ENCODE data around the gene TTF2. TPM values are rescaled to one million over a fixed set of nuclear protein-coding genes. Genes with fewer than 3 reads are reported as not detected.

TTF2 gene
- total RNA-seq, 2 experiments from 2014 or later = 123 to 133 TPM

DNA sequence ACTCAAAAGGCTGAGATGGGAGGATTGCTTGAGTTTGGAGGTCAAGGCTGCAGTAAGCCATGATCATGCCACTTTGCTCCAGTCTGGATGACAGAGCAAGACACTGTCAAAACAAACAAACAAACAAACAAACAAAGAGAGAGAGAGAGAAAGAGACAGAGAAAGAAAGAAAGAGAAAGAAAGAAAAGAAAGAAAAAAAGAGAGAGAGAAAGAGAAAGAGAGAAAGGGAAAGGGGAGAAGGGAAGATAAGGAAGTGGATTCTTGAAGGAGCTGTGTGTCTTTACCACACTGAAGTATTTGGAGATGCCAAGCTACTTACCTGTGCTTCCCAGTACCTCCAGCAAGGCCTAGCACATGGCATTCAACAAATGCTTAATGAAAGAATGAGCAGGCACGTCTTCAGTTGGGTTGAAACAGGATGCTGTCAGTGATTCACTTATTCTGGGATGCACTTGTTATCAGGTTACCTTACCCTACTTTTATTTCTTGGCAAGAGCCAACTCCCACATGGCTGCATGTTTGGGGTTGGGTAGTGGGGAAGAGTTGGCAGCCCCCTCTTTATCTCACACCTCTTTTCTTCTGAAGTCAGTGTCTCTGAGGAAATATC is 29.8 kb upstream of the TTF2 start:
- ChIA-PET POLR2A (no interaction called here), CTCF (interaction anchor here (1.3 kb wide), 1 partner anchor 8 kb away, joined by 5 read pairs; no protein-coding TSS in a partner anchor)
- Mint-ChIP-seq H3K9me3 (no peaks in the 10 kb centered on the region), H3K4me3 (no peak overlapping the region), H3K36me3 (ENCODE audit: low read depth) (peaks cover 5% of the 10 kb centered on the region), H3K27me3 (no peaks in the 10 kb centered on the region), H3K4me1 (peaks cover 2% of the 10 kb centered on the region), H3K27ac (no peak overlapping the region)
- no peak for DNase-seq

DNA sequence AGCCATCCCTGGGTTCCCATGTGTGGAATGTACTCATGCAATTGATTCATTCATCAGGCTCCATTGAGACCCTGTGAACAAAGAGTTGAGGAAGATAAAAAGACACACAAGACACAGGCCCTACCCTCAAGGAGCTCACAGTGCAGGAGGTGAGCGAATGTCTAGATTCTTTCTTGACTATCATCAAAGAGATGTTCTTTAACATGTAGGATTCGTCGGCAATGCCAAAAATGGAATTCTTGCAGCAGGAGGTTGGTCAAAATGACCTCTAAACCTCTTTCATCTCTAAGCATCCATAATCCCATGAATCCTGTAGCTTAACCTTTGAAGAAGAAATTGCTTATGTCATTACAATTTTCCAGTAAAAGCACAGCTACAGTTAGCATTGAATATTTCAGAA is 27.9 kb upstream of the TTF2 start:
- ChIA-PET CTCF (no interaction called here), POLR2A (no interaction called here)
- Mint-ChIP-seq H3K27ac (no peak overlapping the region), H3K9me3 (no peaks in the 10 kb centered on the region), H3K4me3 (no peak overlapping the region), H3K27me3 (no peaks in the 10 kb centered on the region), H3K4me1 (peaks cover 2% of the 10 kb centered on the region), H3K36me3 (ENCODE audit: low read depth) (peaks cover 5% of the 10 kb centered on the region)
- DNase-seq = no peak

DNA sequence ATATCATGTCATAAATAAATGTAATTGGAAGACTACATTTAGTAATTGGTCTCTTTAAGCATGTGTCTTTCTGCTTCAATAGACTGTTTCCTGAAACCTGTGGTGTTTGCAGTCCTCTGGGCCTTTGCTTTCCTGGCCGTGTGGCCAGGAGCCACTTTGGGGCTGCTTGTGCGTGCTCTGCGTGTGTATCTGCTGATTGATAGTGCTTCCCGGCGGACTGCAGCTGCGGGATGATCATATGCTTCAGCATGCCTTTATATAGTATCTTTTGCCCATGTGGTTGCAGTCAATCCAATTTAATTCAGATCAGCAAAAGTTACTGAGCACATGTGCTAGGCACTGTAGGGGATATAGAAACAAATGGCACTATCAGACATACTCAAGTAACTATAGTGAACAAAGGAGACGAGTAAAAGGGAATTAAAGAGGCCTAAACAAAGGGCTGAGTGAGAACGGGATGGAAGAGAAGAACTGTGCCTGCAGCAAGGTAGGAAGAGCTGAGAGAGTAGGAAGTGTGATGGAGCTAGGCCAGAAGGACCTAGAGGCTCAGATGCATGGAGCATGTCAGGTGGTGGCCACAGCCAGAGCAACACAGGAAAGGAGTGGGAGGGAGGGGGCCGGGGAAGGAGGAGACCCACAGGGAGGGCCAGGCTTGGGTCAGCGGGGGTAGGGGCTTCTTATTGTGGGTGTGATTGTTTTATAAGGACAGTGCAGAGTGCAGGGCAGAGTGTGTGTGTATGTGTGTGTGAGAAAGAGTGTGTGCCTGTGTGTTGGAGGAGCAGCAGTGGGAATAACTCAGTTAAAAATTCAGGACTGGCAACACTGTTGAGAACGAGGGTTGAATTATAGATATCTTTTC is 27.2 kb upstream of the TTF2 start:
- POLR2A ChIA-PET = no interaction called here
- CTCF ChIA-PET = no interaction called here

DNA sequence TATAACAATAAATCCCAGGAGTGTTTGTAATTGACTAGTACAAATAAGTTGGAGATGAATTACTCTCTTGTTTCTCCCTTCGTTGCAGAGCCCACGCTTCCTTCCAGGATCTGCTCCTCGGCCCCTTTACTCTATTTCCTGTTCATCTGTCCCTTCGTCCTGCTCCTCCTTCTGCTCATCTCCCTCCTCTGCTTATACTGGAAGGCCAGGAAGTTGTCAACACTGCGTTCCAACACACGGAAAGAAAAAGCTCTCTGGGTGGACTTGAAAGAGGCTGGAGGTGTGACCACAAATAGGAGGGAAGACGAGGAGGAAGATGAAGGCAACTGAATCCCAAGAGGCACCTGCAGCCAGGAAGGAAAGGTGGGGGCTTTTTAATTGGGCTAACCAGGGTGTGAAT is 26.4 kb upstream of the TTF2 start:
- Mint-ChIP-seq H3K36me3 (ENCODE audit: low read depth) (peaks cover 7% of the 10 kb centered on the region), H3K4me3 (no peak overlapping the region), H3K27ac (no peak overlapping the region), H3K9me3 (no peaks in the 10 kb centered on the region), H3K27me3 (no peaks in the 10 kb centered on the region), H3K4me1 (peaks cover 2% of the 10 kb centered on the region)
- no peak for DNase-seq
- ChIA-PET CTCF (no interaction called here), POLR2A (no interaction called here)

More for the DNA sequence above, 27.2 kb upstream of the TTF2 start:
- no peaks in the 10 kb centered on the region for H3K27me3 Mint-ChIP-seq
- H3K4me3 Mint-ChIP-seq = no peak overlapping the region
- DNase-seq = no peak
- H3K36me3 Mint-ChIP-seq (ENCODE audit: low read depth) = peaks cover 7% of the 10 kb centered on the region
- no peaks in the 10 kb centered on the region for H3K9me3 Mint-ChIP-seq
- H3K27ac Mint-ChIP-seq = no peak overlapping the region
- peaks cover 2% of the 10 kb centered on the region for H3K4me1 Mint-ChIP-seq

DNA sequence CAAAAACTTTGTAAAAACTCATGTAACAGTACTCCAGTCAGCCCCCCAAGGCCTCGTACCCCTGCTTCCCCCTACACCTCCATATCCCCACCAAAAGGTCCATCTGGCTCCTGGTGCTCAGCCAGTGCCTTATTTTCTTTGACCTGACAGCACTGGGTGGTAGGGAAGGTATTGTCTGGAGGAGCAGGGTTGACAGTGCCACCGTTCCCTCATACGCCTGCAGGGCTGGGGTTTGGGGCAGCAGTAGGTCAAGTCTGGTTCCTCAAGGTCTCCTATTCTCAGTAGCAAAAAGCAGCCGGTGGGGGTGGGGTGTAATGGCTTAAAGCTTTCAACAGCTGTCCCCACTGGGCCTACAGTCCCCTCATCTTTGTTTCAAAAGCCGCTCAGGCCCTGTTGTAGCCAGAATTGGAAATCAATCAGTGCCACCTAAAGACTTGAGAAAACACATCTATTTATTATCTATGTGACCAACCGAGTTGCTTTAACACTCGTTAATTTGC is 25.3 kb upstream of the TTF2 start:
- Mint-ChIP-seq H3K27ac (no peak overlapping the region), H3K27me3 (no peaks in the 10 kb centered on the region), H3K4me3 (no peak overlapping the region), H3K9me3 (no peaks in the 10 kb centered on the region), H3K36me3 (ENCODE audit: low read depth) (peaks cover 7% of the 10 kb centered on the region), H3K4me1 (peaks cover 2% of the 10 kb centered on the region)
- ChIA-PET CTCF (no interaction called here), POLR2A (no interaction called here)
- DNase-seq = no peak

DNA sequence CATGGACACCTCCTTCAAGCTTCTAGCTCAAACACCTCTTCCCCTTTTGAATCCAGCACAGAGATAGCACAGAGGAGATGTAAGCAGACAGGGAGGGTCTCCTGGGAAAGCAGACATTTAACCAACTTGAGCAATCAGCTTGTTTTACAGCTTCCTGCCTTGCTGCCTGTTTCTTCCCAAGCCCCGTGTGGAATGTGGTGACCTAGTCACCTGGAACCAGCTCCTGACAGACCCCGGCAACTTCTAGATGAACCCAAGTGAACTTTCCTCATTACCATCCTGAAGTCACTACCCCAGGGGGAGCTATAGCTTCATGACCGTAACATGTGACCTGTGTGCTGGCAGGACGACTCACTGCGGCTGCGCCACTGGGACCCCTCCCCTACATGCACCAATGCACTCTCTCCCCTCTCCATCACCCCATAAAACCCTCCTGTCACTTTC is 24.1 kb upstream of the TTF2 start:
- DNase-seq = no peak
- Mint-ChIP-seq H3K27me3 (no peaks in the 10 kb centered on the region), H3K36me3 (ENCODE audit: low read depth) (peaks cover 6% of the 10 kb centered on the region), H3K9me3 (no peaks in the 10 kb centered on the region), H3K27ac (no peak overlapping the region), H3K4me3 (no peak overlapping the region), H3K4me1 (no peaks in the 10 kb centered on the region)
- POLR2A ChIA-PET = no interaction called here
- CTCF ChIA-PET = no interaction called here

DNA sequence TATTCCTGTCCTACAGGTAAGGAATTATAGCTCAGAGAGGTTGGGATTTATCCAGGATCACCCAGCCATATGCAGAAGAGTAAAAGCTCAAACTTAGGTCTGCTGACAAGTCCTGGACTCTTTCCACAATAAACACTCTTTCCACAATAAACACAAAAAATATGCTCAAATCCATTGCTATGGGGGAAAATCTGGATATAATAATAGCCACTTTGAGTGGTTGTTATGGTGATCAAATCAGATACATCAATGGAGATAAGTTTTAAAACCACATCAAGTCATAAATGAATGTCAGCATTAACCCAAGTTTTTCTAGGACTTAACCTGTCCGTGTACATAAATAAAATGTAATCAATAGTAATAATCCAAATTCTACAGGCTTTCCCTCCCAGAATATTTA is 22.3 kb upstream of the TTF2 start:
- ChIA-PET CTCF (interaction anchor here (1.1 to 1.3 kb wide), 2 partner anchors 8 to 9 kb away, joined by 4 to 5 read pairs; no protein-coding TSS in a partner anchor), POLR2A (no interaction called here)
- no peaks in the 10 kb centered on the region for H3K9me3 Mint-ChIP-seq

DNA sequence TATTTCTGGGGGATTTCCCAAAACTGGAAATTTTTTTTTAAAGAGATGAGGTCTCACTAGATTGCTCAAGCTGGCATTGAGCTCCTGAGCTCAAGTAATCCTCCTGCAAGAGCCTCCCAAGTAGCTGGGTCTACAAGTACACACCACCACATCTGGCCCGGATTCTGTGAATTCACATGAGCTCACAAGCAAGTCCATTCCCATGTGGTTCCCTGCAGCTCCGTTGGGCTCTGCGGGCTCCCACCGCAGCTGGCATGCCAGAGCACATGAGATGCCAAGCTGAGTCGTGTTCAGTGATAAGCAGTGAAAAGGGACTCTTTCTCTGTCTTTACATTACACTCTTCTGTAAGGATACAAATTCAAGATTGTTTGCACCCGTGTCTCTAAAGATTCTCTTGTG is 21.9 kb upstream of the TTF2 start:
- Mint-ChIP-seq H3K27me3 (no peaks in the 10 kb centered on the region), H3K9me3 (no peaks in the 10 kb centered on the region), H3K36me3 (ENCODE audit: low read depth) (peaks cover 12% of the 10 kb centered on the region), H3K27ac (no peak overlapping the region), H3K4me3 (no peak overlapping the region), H3K4me1 (no peaks in the 10 kb centered on the region)
- DNase-seq = no peak
- ChIA-PET CTCF (interaction anchor here (1.1 to 1.3 kb wide), 2 partner anchors 8 to 10 kb away, joined by 4 to 5 read pairs; no protein-coding TSS in a partner anchor), POLR2A (no interaction called here)

More for the DNA sequence above, 22.3 kb upstream of the TTF2 start:
- no peak overlapping the region for H3K27ac Mint-ChIP-seq
- H3K27me3 Mint-ChIP-seq = no peaks in the 10 kb centered on the region
- H3K4me1 Mint-ChIP-seq = no peaks in the 10 kb centered on the region
- H3K4me3 Mint-ChIP-seq = no peak overlapping the region
- peaks cover 7% of the 10 kb centered on the region for H3K36me3 Mint-ChIP-seq (ENCODE audit: low read depth)
- no peak for DNase-seq

DNA sequence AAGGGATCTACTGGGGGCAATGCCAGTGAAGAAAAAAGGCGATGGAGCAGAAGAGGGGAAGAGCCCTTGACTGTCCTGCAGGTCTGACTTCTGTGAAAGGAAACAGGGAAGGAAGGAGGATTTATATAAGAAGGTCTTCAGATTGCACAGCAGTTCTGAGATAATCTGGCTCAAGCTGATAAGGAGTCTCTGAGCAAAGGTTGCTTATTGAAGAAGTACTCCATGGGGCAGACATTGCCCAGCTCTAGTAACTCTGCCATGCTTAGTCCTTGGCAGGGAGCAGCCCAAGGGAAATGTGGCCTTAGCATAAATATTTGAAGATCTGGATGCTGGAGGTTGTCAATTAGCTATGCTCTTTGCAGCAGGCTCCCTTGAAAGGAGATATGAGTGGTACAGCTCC is 15.9 kb upstream of the TTF2 start:
- ChIA-PET CTCF (interaction anchor here (1.4 kb wide), 1 partner anchor 19 kb away, joined by 3 read pairs; no protein-coding TSS in a partner anchor), POLR2A (no interaction called here)
- peaks cover 37% of the 10 kb centered on the region for H3K36me3 Mint-ChIP-seq (ENCODE audit: low read depth)
- H3K4me3 Mint-ChIP-seq = no peak overlapping the region
- H3K4me1 Mint-ChIP-seq = peaks cover 17% of the 10 kb centered on the region
- no peaks in the 10 kb centered on the region for H3K9me3 Mint-ChIP-seq
- no peaks in the 10 kb centered on the region for H3K27me3 Mint-ChIP-seq
- H3K27ac Mint-ChIP-seq = no peak overlapping the region
- no peak for DNase-seq

DNA sequence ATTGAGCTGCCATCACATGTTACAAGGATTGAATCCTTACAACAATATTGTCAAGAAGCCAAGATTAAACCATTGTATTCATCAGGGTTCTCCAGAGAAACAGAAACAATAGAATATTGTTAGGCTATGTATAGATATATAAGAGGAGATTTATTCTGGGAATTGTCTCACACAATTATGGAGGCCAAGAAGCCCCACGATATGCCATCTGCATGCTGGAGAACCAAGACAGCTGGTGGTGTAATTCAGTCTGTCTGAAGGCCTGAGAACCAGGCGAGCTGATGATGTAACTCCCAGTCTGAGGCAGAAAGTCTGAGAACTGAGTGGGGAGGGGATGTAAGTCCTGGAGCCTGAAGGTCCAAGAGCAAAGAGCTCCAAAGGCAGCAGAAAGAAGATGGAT is 14.5 kb upstream of the TTF2 start:
- CTCF ChIA-PET = interaction anchor here (1.4 kb wide), 1 partner anchor 20 kb away, joined by 3 read pairs; no protein-coding TSS in a partner anchor
- H3K9me3 Mint-ChIP-seq = no peaks in the 10 kb centered on the region
- no peak for DNase-seq
- POLR2A ChIA-PET = no interaction called here
- H3K27me3 Mint-ChIP-seq = no peaks in the 10 kb centered on the region
- H3K36me3 Mint-ChIP-seq (ENCODE audit: low read depth) = peaks cover 42% of the 10 kb centered on the region
- H3K4me1 Mint-ChIP-seq = peaks cover 30% of the 10 kb centered on the region
- no peak overlapping the region for H3K27ac Mint-ChIP-seq
- H3K4me3 Mint-ChIP-seq = no peak overlapping the region

DNA sequence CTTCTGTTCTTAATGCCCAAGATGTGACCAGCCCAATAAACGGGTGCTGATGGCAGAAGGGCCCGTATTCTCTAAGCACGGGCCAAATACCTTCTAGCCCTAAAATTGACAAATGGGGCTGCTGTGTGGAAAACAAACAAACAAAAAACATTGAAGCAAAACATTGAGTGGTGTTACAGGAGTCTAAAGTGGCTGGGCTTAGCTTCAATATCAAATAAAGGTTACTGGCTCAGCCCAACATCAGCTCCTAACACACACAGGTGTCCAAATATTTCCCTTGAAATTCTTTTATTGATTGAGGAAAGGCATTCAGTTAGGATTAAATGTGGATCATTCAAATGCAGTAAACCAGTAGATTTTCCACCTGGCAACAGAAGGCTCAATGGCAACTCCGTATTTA is 13.3 kb upstream of the TTF2 start:
- H3K27ac Mint-ChIP-seq = no peak overlapping the region
- POLR2A ChIA-PET = interaction anchor here (0.6 kb wide), 1 partner anchor 374 kb away, joined by 3 read pairs; no protein-coding TSS in a partner anchor
- H3K4me3 Mint-ChIP-seq = no peak overlapping the region
- H3K36me3 Mint-ChIP-seq (ENCODE audit: low read depth) = peaks cover 42% of the 10 kb centered on the region
- H3K4me1 Mint-ChIP-seq = peaks cover 40% of the 10 kb centered on the region
- CTCF ChIA-PET = no interaction called here
- no peaks in the 10 kb centered on the region for H3K27me3 Mint-ChIP-seq
- DNase-seq = no peak
- no peaks in the 10 kb centered on the region for H3K9me3 Mint-ChIP-seq

DNA sequence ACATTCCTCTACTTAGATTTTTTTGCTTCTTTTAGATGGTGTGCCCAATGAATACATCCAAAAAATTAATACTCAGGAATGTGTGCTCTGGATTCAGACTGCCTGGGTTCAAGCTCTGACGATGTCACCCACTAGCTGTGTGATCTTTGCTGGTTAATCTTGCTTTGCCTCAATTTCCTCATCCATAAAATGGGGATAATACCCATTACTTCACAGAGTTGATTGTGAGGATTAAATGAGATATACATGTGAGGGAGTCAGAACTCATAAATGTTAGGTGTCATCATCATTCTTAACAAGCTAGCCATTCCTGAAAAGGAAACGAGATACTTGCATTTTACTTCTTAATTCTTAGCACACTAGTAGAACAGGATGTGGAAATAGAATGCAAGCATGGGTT is 12.9 kb upstream of the TTF2 start:
- no peak overlapping the region for H3K4me3 Mint-ChIP-seq
- no peak overlapping the region for H3K27ac Mint-ChIP-seq
- ChIA-PET POLR2A (interaction anchor here (0.6 kb wide), 1 partner anchor 374 kb away, joined by 3 read pairs; no protein-coding TSS in a partner anchor), CTCF (interaction anchor here (0.6 kb wide), 1 partner anchor 273 kb away, joined by 3 read pairs; no protein-coding TSS in a partner anchor)
- H3K9me3 Mint-ChIP-seq = no peaks in the 10 kb centered on the region
- peaks cover 45% of the 10 kb centered on the region for H3K4me1 Mint-ChIP-seq
- DNase-seq = no peak
- peaks cover 42% of the 10 kb centered on the region for H3K36me3 Mint-ChIP-seq (ENCODE audit: low read depth)
- H3K27me3 Mint-ChIP-seq = no peaks in the 10 kb centered on the region

DNA sequence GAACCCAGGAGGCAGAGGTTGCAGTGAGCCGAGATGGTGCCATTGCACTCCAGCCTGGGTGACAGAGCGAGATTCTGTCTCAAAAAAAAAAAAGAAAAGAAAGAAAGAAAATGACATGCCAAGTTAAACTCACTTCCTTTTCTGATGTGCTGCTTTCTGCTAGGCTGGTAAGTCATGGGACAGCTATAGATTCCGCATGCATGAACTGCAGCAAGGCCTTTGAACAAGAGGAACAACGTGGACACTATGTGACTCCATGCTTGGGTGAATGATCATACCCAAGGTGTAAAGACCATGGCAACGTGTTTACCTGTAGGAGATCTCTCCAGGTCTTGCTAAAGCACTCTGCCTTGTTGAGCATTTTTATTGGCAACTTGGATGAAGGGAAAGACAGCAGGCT is 10.3 kb upstream of the TTF2 start:
- H3K27ac Mint-ChIP-seq = peak overlapping the region; percentile 67
- CTCF ChIA-PET = interaction anchor here (0.5 to 0.7 kb wide), 6 partner anchors 262 to 633 kb away, joined by 3 to 6 read pairs (median 3); no protein-coding TSS in a partner anchor

More for the DNA sequence above, 10.3 kb upstream of the TTF2 start:
- POLR2A ChIA-PET = no interaction called here
- H3K36me3 Mint-ChIP-seq (ENCODE audit: low read depth) = peaks cover 30% of the 10 kb centered on the region
- no peaks in the 10 kb centered on the region for H3K9me3 Mint-ChIP-seq
- no peaks in the 10 kb centered on the region for H3K27me3 Mint-ChIP-seq
- no peak for DNase-seq
- peaks cover 58% of the 10 kb centered on the region for H3K4me1 Mint-ChIP-seq
- no peak overlapping the region for H3K4me3 Mint-ChIP-seq
